ENCODE measurements around the gene SPACDR.
A peak's percentile ranks its signal among the peaks of the same experiment; 100 is the strongest.

Gene SPACDR

GRCh38 chr7:100492738-100493475, 28.8 kb upstream of the SPACDR start:
- peaks cover 11% of the 10 kb centered on the region for H3K27me3 ChIP-seq (ENCODE audit: control insufficient read depth, insufficient read depth, low read length)
- H3K4me1 ChIP-seq (ENCODE audit: control insufficient read depth, low read depth, low read length): peaks cover 7% of the 10 kb centered on the region
- H3K36me3 ChIP-seq (ENCODE audit: control insufficient read depth, low read depth, low read length): no peaks in the 10 kb centered on the region
- no peak overlapping the region for H3K9ac ChIP-seq (ENCODE audit: low read length)
- peak overlapping the region; percentile 55 for H3K4me3 ChIP-seq (ENCODE audit: low read length)
- no peaks in the 10 kb centered on the region for H3K9me3 ChIP-seq (ENCODE audit: control insufficient read depth, low read depth, low read length)
- H3K27ac ChIP-seq (ENCODE audit: low read length): no peak overlapping the region

- Histone ChIP-seq H3K27me3 (ENCODE audit: control insufficient read depth, insufficient read depth, low read length) (peaks cover 11% of the 10 kb centered on the region), H3K9ac (ENCODE audit: low read length) (no peak overlapping the region), H3K27ac (ENCODE audit: low read length) (no peak overlapping the region), H3K36me3 (ENCODE audit: control insufficient read depth, low read depth, low read length) (no peaks in the 10 kb centered on the region), H3K4me3 (ENCODE audit: low read length) (no peak overlapping the region), H3K4me1 (ENCODE audit: control insufficient read depth, low read depth, low read length) (peaks cover 10% of the 10 kb centered on the region), H3K9me3 (ENCODE audit: control insufficient read depth, low read depth, low read length) (no peaks in the 10 kb centered on the region)
These were observed 27.1 kb upstream of the SPACDR start for GRCh38 chr7:100491192-100491578.

- Histone ChIP-seq H3K4me1 (ENCODE audit: control insufficient read depth, low read depth, low read length) (peaks cover 10% of the 10 kb centered on the region), H3K27ac (ENCODE audit: low read length) (no peak overlapping the region), H3K9me3 (ENCODE audit: control insufficient read depth, low read depth, low read length) (no peaks in the 10 kb centered on the region), H3K36me3 (ENCODE audit: control insufficient read depth, low read depth, low read length) (no peaks in the 10 kb centered on the region), H3K4me3 (ENCODE audit: low read length) (no peak overlapping the region), H3K27me3 (ENCODE audit: control insufficient read depth, insufficient read depth, low read length) (peaks cover 11% of the 10 kb centered on the region), H3K9ac (ENCODE audit: low read length) (no peak overlapping the region)
These were observed 26.6 kb upstream of the SPACDR start for GRCh38 chr7:100490483-100491191.

GRCh38 chr7:100489824-100490223, 25.8 kb upstream of the SPACDR start:
- Histone ChIP-seq H3K27me3 (ENCODE audit: control insufficient read depth, insufficient read depth, low read length) (peaks cover 11% of the 10 kb centered on the region), H3K4me3 (ENCODE audit: low read length) (no peak overlapping the region), H3K9me3 (ENCODE audit: control insufficient read depth, low read depth, low read length) (no peaks in the 10 kb centered on the region), H3K9ac (ENCODE audit: low read length) (no peak overlapping the region), H3K4me1 (ENCODE audit: control insufficient read depth, low read depth, low read length) (peaks cover 12% of the 10 kb centered on the region), H3K36me3 (ENCODE audit: control insufficient read depth, low read depth, low read length) (no peaks in the 10 kb centered on the region), H3K27ac (ENCODE audit: low read length) (no peak overlapping the region)

- Histone ChIP-seq H3K36me3 (ENCODE audit: control insufficient read depth, low read depth, low read length) (no peaks in the 10 kb centered on the region), H3K27me3 (ENCODE audit: control insufficient read depth, insufficient read depth, low read length) (peaks cover 11% of the 10 kb centered on the region), H3K27ac (ENCODE audit: low read length) (no peak overlapping the region), H3K4me3 (ENCODE audit: low read length) (no peak overlapping the region), H3K9ac (ENCODE audit: low read length) (no peak overlapping the region), H3K9me3 (ENCODE audit: control insufficient read depth, low read depth, low read length) (no peaks in the 10 kb centered on the region), H3K4me1 (ENCODE audit: control insufficient read depth, low read depth, low read length) (peaks cover 19% of the 10 kb centered on the region)
These were observed 25.1 kb upstream of the SPACDR start for GRCh38 chr7:100489121-100489520.

- H3K27ac ChIP-seq (ENCODE audit: low read length): no peak overlapping the region
- no peak overlapping the region for H3K9ac ChIP-seq (ENCODE audit: low read length)
- H3K4me3 ChIP-seq (ENCODE audit: low read length): no peak overlapping the region
- H3K9me3 ChIP-seq (ENCODE audit: control insufficient read depth, low read depth, low read length): no peaks in the 10 kb centered on the region
- H3K4me1 ChIP-seq (ENCODE audit: control insufficient read depth, low read depth, low read length): peaks cover 21% of the 10 kb centered on the region
- H3K36me3 ChIP-seq (ENCODE audit: control insufficient read depth, low read depth, low read length): no peaks in the 10 kb centered on the region
- H3K27me3 ChIP-seq (ENCODE audit: control insufficient read depth, insufficient read depth, low read length): peaks cover 11% of the 10 kb centered on the region
These were observed 24.5 kb upstream of the SPACDR start for GRCh38 chr7:100488333-100489095.

GRCh38 chr7:100486753-100487446, 22.8 kb upstream of the SPACDR start:
- H3K27ac ChIP-seq (ENCODE audit: low read length): no peak overlapping the region

GRCh38 chr7:100486111-100486636, 22.1 kb upstream of the SPACDR start:
- no peak overlapping the region for H3K27ac ChIP-seq (ENCODE audit: low read length)
- H3K9me3 ChIP-seq (ENCODE audit: control insufficient read depth, low read depth, low read length): no peaks in the 10 kb centered on the region
- peaks cover 21% of the 10 kb centered on the region for H3K4me1 ChIP-seq (ENCODE audit: control insufficient read depth, low read depth, low read length)
- no peak overlapping the region for H3K4me3 ChIP-seq (ENCODE audit: low read length)
- no peaks in the 10 kb centered on the region for H3K36me3 ChIP-seq (ENCODE audit: control insufficient read depth, low read depth, low read length)
- no peak overlapping the region for H3K9ac ChIP-seq (ENCODE audit: low read length)
- no peaks in the 10 kb centered on the region for H3K27me3 ChIP-seq (ENCODE audit: control insufficient read depth, insufficient read depth, low read length)

More at GRCh38 chr7:100486753-100487446, 22.8 kb upstream of the SPACDR start:
- no peaks in the 10 kb centered on the region for H3K9me3 ChIP-seq (ENCODE audit: control insufficient read depth, low read depth, low read length)
- no peak overlapping the region for H3K4me3 ChIP-seq (ENCODE audit: low read length)
- no peaks in the 10 kb centered on the region for H3K27me3 ChIP-seq (ENCODE audit: control insufficient read depth, insufficient read depth, low read length)
- H3K4me1 ChIP-seq (ENCODE audit: control insufficient read depth, low read depth, low read length): peaks cover 21% of the 10 kb centered on the region
- H3K36me3 ChIP-seq (ENCODE audit: control insufficient read depth, low read depth, low read length): no peaks in the 10 kb centered on the region
- no peak overlapping the region for H3K9ac ChIP-seq (ENCODE audit: low read length)

GRCh38 chr7:100485471-100485876, 21.4 kb upstream of the SPACDR start:
- H3K9ac ChIP-seq (ENCODE audit: low read length): no peak overlapping the region
- H3K4me1 ChIP-seq (ENCODE audit: control insufficient read depth, low read depth, low read length): peaks cover 21% of the 10 kb centered on the region
- H3K27ac ChIP-seq (ENCODE audit: low read length): no peak overlapping the region
- H3K9me3 ChIP-seq (ENCODE audit: control insufficient read depth, low read depth, low read length): no peaks in the 10 kb centered on the region
- no peaks in the 10 kb centered on the region for H3K36me3 ChIP-seq (ENCODE audit: control insufficient read depth, low read depth, low read length)
- H3K27me3 ChIP-seq (ENCODE audit: control insufficient read depth, insufficient read depth, low read length): no peaks in the 10 kb centered on the region
- H3K4me3 ChIP-seq (ENCODE audit: low read length): no peak overlapping the region

GRCh38 chr7:100484673-100485045, 20.6 kb upstream of the SPACDR start:
- peak overlapping the region; percentile 78 for H3K4me3 ChIP-seq (ENCODE audit: low read length)
- H3K4me1 ChIP-seq (ENCODE audit: control insufficient read depth, low read depth, low read length): peaks cover 16% of the 10 kb centered on the region
- no peaks in the 10 kb centered on the region for H3K36me3 ChIP-seq (ENCODE audit: control insufficient read depth, low read depth, low read length)
- H3K9ac ChIP-seq (ENCODE audit: low read length): no peak overlapping the region
- no peaks in the 10 kb centered on the region for H3K27me3 ChIP-seq (ENCODE audit: control insufficient read depth, insufficient read depth, low read length)
- no peaks in the 10 kb centered on the region for H3K9me3 ChIP-seq (ENCODE audit: control insufficient read depth, low read depth, low read length)
- H3K27ac ChIP-seq (ENCODE audit: low read length): no peak overlapping the region

Measured in iPS-18a (cell line).